OCI-LY7 (cell line): Measurements from ENCODE around the gene DENND1A. TPM values are rescaled to one million over a fixed set of nuclear protein-coding genes. Genes with fewer than 3 reads are reported as not detected.

Source experiments
- BruUV-seq: library from RNA; stranded (reverse); fragments of 400-500 nt; replicated peaks from 2 replicates; lab custom pipeline; 2021; lab: Mats Ljungman, UMichigan
- CTCF ChIA-PET: fragments of 300-600 bp; sonication (Branson Sonifier 250); formaldehyde crosslinking; loops from one replicate; lab custom pipeline; 2022; ENCODE audit warnings: antibody characterized with exemption; ENCODE audit not compliant: unreplicated experiment; lab: Charles Lee
- POLR2A ChIA-PET: fragments of 300-600 bp; sonication (Branson Sonifier 250); formaldehyde crosslinking; loops from one replicate; lab custom pipeline; 2022; ENCODE audit warnings: antibody characterized with exemption; lab: Charles Lee
- DNase-seq: peaks from one replicate; pipeline ENCODE4 v3.0.0-alpha.2; 2015; ENCODE audit warnings: low spot score
- H2AFZ ChIP-seq: fragments of 200-600 bp; sonication (generic), shearing (Covaris generic); 2 replicates; pipeline ENCODE4 v1.6.1; 2014; ENCODE audit warnings: mild to moderate bottlenecking, antibody characterized with exemption, low read length, moderate library complexity
- H3K27ac ChIP-seq: fragments of 200-600 bp; sonication (generic); 2 replicates; pipeline ENCODE4 v1.5.1; 2014; ENCODE audit warnings: mixed run types, low read depth, mild to moderate bottlenecking, moderate library complexity, low read length, inconsistent platforms; ENCODE audit not compliant: poor library complexity, severe bottlenecking
- H3K36me3 ChIP-seq: fragments of 200-600 bp; sonication (generic); 2 replicates; pipeline ENCODE4 v1.6.1; 2014; ENCODE audit warnings: mild to moderate bottlenecking, antibody characterized with exemption, low read length, moderate library complexity, mixed read lengths; ENCODE audit not compliant: insufficient read depth
- H3K4me1 ChIP-seq: fragments of 200-600 bp; sonication (generic); 2 replicates; pipeline ENCODE4 v1.5.1; 2014; ENCODE audit warnings: mild to moderate bottlenecking, low read length; ENCODE audit not compliant: insufficient read depth, poor library complexity, severe bottlenecking
- H3K4me2 ChIP-seq: fragments of 200-600 bp; sonication (generic); 2 replicates; pipeline ENCODE4 v1.6.1; 2014; ENCODE audit warnings: mild to moderate bottlenecking, low read length
- H3K4me3 ChIP-seq: fragments of 200-600 bp; sonication (generic); 2 replicates; pipeline ENCODE4 v1.5.1; 2014; ENCODE audit warnings: mild to moderate bottlenecking, low read depth, low read length; ENCODE audit not compliant: poor library complexity, severe bottlenecking
- H3K79me2 ChIP-seq: fragments of 200-600 bp; sonication (generic); 2 replicates; pipeline ENCODE4 v1.6.1; 2016; ENCODE audit warnings: low read depth, mild to moderate bottlenecking, low read length, moderate library complexity, mixed read lengths; ENCODE audit not compliant: insufficient read depth
- H3K9me2 ChIP-seq: fragments of 200-600 bp; sonication (generic); 2 replicates; pipeline ENCODE4 v1.6.1; 2016; ENCODE audit warnings: mild to moderate bottlenecking, low read length, mixed read lengths; ENCODE audit not compliant: insufficient read depth
- H3K9me3 ChIP-seq: fragments of 200-600 bp; sonication (generic); 2 replicates; pipeline ENCODE4 v1.6.1; 2014; ENCODE audit warnings: mild to moderate bottlenecking, mixed run types, low read length, mixed read lengths
- H4K20me1 ChIP-seq: fragments of 200-600 bp; sonication (generic); 2 replicates; pipeline ENCODE4 v1.6.1; 2014; ENCODE audit warnings: mild to moderate bottlenecking, antibody characterized with exemption, low read length, moderate library complexity, mixed read lengths; ENCODE audit not compliant: insufficient read depth
- CTCF ChIP-seq: fragments of 200-600 bp; sonication (generic); conservative IDR thresholded peaks from 2 replicates; pipeline ENCODE4 v1.5.1; 2014; ENCODE audit warnings: mild to moderate bottlenecking, antibody characterized with exemption, low read length, moderate library complexity, mixed read lengths
- EZH2phosphoT487 ChIP-seq: fragments of 200-600 bp; sonication (generic); IDR thresholded peaks from 2 replicates; pipeline ENCODE4 v1.6.1; 2018; ENCODE audit warnings: low read depth, borderline replicate concordance, mild to moderate bottlenecking, mixed run types, antibody characterized with exemption, low read length, moderate library complexity, mixed read lengths
- intact Hi-C: fragments of 100-400 bp; cut with micrococcal nuclease; formaldehyde crosslinking; loops from one replicate; pipeline ENCODE4 v1.10.0; 2022; ENCODE audit not compliant: unreplicated experiment
- total RNA-seq, 2 experiments: library from RNA; depleted of rRNA in 1 of 2; stranded (reverse); fragments of >200 nt in 1 of 2; shearing (Covaris generic) in 1 of 2; gene quantifications; 2 replicates each; pipeline ENCODE4 v1.2.3, GENCODE V29; 2014 to 2022

DENND1A gene
- total RNA-seq, 2 experiments from 2014 or later, result 17.9 to 36.3 TPM

GRCh38 chr9:123795336-123795735, 134.6 kb downstream of the DENND1A start:
- H3K4me2 ChIP-seq, result no peak overlapping the region
- H3K9me3 ChIP-seq, result no peaks in the 10 kb centered on the region
- ChIA-PET POLR2A (no interaction called here), CTCF (no interaction called here)
- no peak overlapping the region for H2AFZ ChIP-seq
- H4K20me1 ChIP-seq, result no peaks in the 10 kb centered on the region
- H3K27ac ChIP-seq, result no peak overlapping the region
- no peak overlapping the region for H3K4me3 ChIP-seq
- DNase-seq, result no peak
- TF ChIP-seq EZH2phosphoT487, result no peak
- no peak for TF ChIP-seq CTCF
- H3K9me2 ChIP-seq, result no peaks in the 10 kb centered on the region
- no peaks in the 10 kb centered on the region for H3K4me1 ChIP-seq
- BruUV-seq, result no TSS peak
- H3K79me2 ChIP-seq, result no peaks in the 10 kb centered on the region
- intact Hi-C loops, result no loop called here
- H3K36me3 ChIP-seq, result no peaks in the 10 kb centered on the region

GRCh38 chr9:123792501-123792900, 137.4 kb downstream of the DENND1A start:
- Histone ChIP-seq H3K79me2 (no peaks in the 10 kb centered on the region), H3K36me3 (no peaks in the 10 kb centered on the region), H3K4me1 (no peaks in the 10 kb centered on the region), H3K9me2 (no peaks in the 10 kb centered on the region), H3K4me2 (no peak overlapping the region), H4K20me1 (no peaks in the 10 kb centered on the region; the same call in 1 of the 2 replicates), H3K27ac (no peak overlapping the region), H2AFZ (no peak overlapping the region), H3K9me3 (no peaks in the 10 kb centered on the region), H3K4me3 (no peak overlapping the region)
- DNase-seq, result no peak
- no TSS peak for BruUV-seq
- TF ChIP-seq EZH2phosphoT487 (no peak), CTCF (no peak)
- ChIA-PET POLR2A (no interaction called here), CTCF (no interaction called here)
- intact Hi-C loops, result no loop called here

- no peak overlapping the region for H3K4me3 ChIP-seq
- H3K27ac ChIP-seq, result no peak overlapping the region
- H3K79me2 ChIP-seq, result no peaks in the 10 kb centered on the region
- BruUV-seq, result no TSS peak
- ChIA-PET CTCF (no interaction called here), POLR2A (no interaction called here)
- H4K20me1 ChIP-seq, result no peaks in the 10 kb centered on the region; the same call in 1 of the 2 replicates
- no peaks in the 10 kb centered on the region for H3K4me1 ChIP-seq
- no peaks in the 10 kb centered on the region for H3K9me3 ChIP-seq
- H2AFZ ChIP-seq, result no peak overlapping the region
- H3K36me3 ChIP-seq, result no peaks in the 10 kb centered on the region
- TF ChIP-seq CTCF (no peak), EZH2phosphoT487 (no peak)
- intact Hi-C loops, result no loop called here
- DNase-seq, result no peak
- H3K9me2 ChIP-seq, result no peaks in the 10 kb centered on the region
- no peak overlapping the region for H3K4me2 ChIP-seq
Measured at GRCh38 chr9:123789554-123790292, 140.2 kb downstream of the DENND1A start.
